HG03175 (cell line): ENCODE results near the gene PPP2R5B.

Source experiments
- ATAC-seq: cut with Tn5 transposase; IDR thresholded peaks from one replicate; pipeline ENCODE4 v1.9.1; 2021; ENCODE audit warnings: mild to moderate bottlenecking, moderate library complexity; ENCODE audit not compliant: unreplicated experiment

The PPP2R5B gene

GRCh38 chr11:64926689-64927088 lies 2.2 kb downstream of the PPP2R5B start:
- ATAC-seq: no peak

- no peak for ATAC-seq
These were observed 4.5 kb downstream of the PPP2R5B start for GRCh38 chr11:64928957-64929356.

- no peak for ATAC-seq
These were observed 5.1 kb downstream of the PPP2R5B start for GRCh38 chr11:64929625-64930024.

- no peak for ATAC-seq
These were observed 5.9 kb downstream of the PPP2R5B start for GRCh38 chr11:64930340-64930739.

GRCh38 chr11:64931290-64931689 lies 6.8 kb downstream of the PPP2R5B start:
- ATAC-seq: no peak

GRCh38 chr11:64932324-64932723 lies 7.8 kb downstream of the PPP2R5B start:
- ATAC-seq: no peak

GRCh38 chr11:64933213-64933934 lies 8.9 kb downstream of the PPP2R5B start:
- ATAC-seq: no peak

GRCh38 chr11:64933935-64934681 lies 9.6 kb downstream of the PPP2R5B start:
- ATAC-seq: no peak

GRCh38 chr11:64934682-64935358 lies 10.3 kb downstream of the PPP2R5B start:
- ATAC-seq: no peak

GRCh38 chr11:64935359-64936081 lies 11.0 kb downstream of the PPP2R5B start, which contains the start of gene GPHA2:
GPHA2 (minus strand) TSS chr11:64935893; CDS start chr11:64935460, 433 bp downstream.
- no peak for ATAC-seq

GRCh38 chr11:64936539-64936938 lies 12.1 kb downstream of the PPP2R5B start:
- ATAC-seq: no peak

- ATAC-seq: no peak
These were observed 22.8 kb downstream of the PPP2R5B start for GRCh38 chr11:64947208-64947814.

- no peak for ATAC-seq
These were observed 27.0 kb downstream of the PPP2R5B start for GRCh38 chr11:64951529-64951928.

- no peak for ATAC-seq
These were observed 29.7 kb downstream of the PPP2R5B start for GRCh38 chr11:64954201-64954600.

GRCh38 chr11:64959498-64959897 lies 35.0 kb downstream of the PPP2R5B start:
- no peak for ATAC-seq

- ATAC-seq: no peak
These were observed 36.2 kb downstream of the PPP2R5B start for GRCh38 chr11:64960719-64961118.

- no peak for ATAC-seq
These were observed 38.7 kb downstream of the PPP2R5B start for GRCh38 chr11:64963072-64963631.

- ATAC-seq: no peak
These were observed 42.9 kb downstream of the PPP2R5B start for GRCh38 chr11:64967375-64967774.

GRCh38 chr11:64969209-64969608 lies 44.7 kb downstream of the PPP2R5B start:
- no peak for ATAC-seq

- ATAC-seq: no peak
These were observed 46.3 kb downstream of the PPP2R5B start for GRCh38 chr11:64970731-64971151.
